GM23338 (cell line): ENCODE measurements around the gene RWDD3. TPM values are rescaled to one million over a fixed set of nuclear protein-coding genes. Genes with fewer than 3 reads are reported as not detected.

ENCODE experiments used
- ATAC-seq: fragments of 200-7000 bp; cut with Tn5 transposase; 3 replicates; pipeline ENCODE4 v1.9.1; 2020
- DNase-seq: peaks from one replicate; pipeline ENCODE4 v3.0.0-alpha.2; 2015; ENCODE audit warnings: low spot score
- H2AFZ ChIP-seq: fragments of 200-600 bp; sonication (generic); 2 replicates; pipeline ENCODE4 v1.8.0; 2016; ENCODE audit warnings: antibody characterized with exemption, mild to moderate bottlenecking, moderate library complexity
- H3F3A ChIP-seq: fragments of 200-600 bp; sonication (generic); replicated peaks from 2 replicates; pipeline ENCODE4 v1.8.0; 2017; ENCODE audit warnings: antibody characterized with exemption, mixed run types, low read depth
- H3K27ac ChIP-seq: fragments of 200-600 bp; sonication (generic); 2 replicates; pipeline ENCODE4 v1.6.1; 2016; ENCODE audit warnings: low read depth
- H3K27me3 ChIP-seq: fragments of 200-600 bp; sonication (generic); 2 replicates; pipeline ENCODE4 v1.8.0; 2016; ENCODE audit warnings: mild to moderate bottlenecking, mixed run types, moderate library complexity; ENCODE audit not compliant: insufficient read depth
- H3K36me3 ChIP-seq: fragments of 200-600 bp; sonication (generic); 2 replicates; pipeline ENCODE4 v1.8.0; 2016; ENCODE audit warnings: mild to moderate bottlenecking; ENCODE audit not compliant: insufficient read depth
- H3K4me1 ChIP-seq: fragments of 200-600 bp; sonication (generic); 2 replicates; pipeline ENCODE4 v1.8.0; 2016; ENCODE audit warnings: mild to moderate bottlenecking, moderate library complexity; ENCODE audit not compliant: insufficient read depth
- H3K4me2 ChIP-seq: fragments of 200-600 bp; sonication (generic); 2 replicates; pipeline ENCODE4 v1.7.1; 2017; ENCODE audit warnings: mixed run types
- H3K4me3 ChIP-seq: fragments of 200-600 bp; sonication (generic); 2 replicates; pipeline ENCODE4 v1.6.1; 2016; ENCODE audit warnings: mixed run types
- H3K79me2 ChIP-seq: fragments of 200-600 bp; sonication (generic); replicated peaks from 2 replicates; pipeline ENCODE4 v1.8.0; 2017; ENCODE audit warnings: mild to moderate bottlenecking; ENCODE audit not compliant: insufficient read depth
- H3K9me2 ChIP-seq: fragments of 200-600 bp; sonication (generic); 2 replicates; pipeline ENCODE4 v1.8.0; 2017; ENCODE audit not compliant: insufficient read depth
- H4K20me1 ChIP-seq: fragments of 200-600 bp; sonication (generic); replicated peaks from 2 replicates; pipeline ENCODE4 v1.8.0; 2017; ENCODE audit warnings: mild to moderate bottlenecking; ENCODE audit not compliant: insufficient read depth
- H3K27ac Mint-ChIP-seq: 2 replicates; pipeline ENCODE4 v1.8.0; 2020; ENCODE audit warnings: inconsistent platforms, mild to moderate bottlenecking, moderate library complexity, mixed read lengths
- H3K27me3 Mint-ChIP-seq: 3 replicates; pipeline ENCODE4 v1.8.0; 2022; ENCODE audit warnings: low read depth, mild to moderate bottlenecking, moderate library complexity, mixed read lengths, inconsistent platforms; ENCODE audit not compliant: insufficient read depth, poor library complexity
- H3K36me3 Mint-ChIP-seq: 3 replicates; pipeline ENCODE4 v1.8.0; 2021; ENCODE audit warnings: low read depth, mild to moderate bottlenecking, inconsistent platforms, moderate library complexity, mixed read lengths
- H3K4me1 Mint-ChIP-seq: 3 replicates; pipeline ENCODE4 v1.8.0; 2020; ENCODE audit warnings: mild to moderate bottlenecking, inconsistent platforms, mixed read lengths
- H3K4me3 Mint-ChIP-seq: 3 replicates; pipeline ENCODE4 v1.8.0; 2021; ENCODE audit warnings: moderate library complexity, mild to moderate bottlenecking, inconsistent platforms, mixed read lengths
- H3K9me3 Mint-ChIP-seq: 3 replicates; pipeline ENCODE4 v1.8.0; 2020; ENCODE audit warnings: moderate library complexity, mild to moderate bottlenecking, inconsistent platforms, mixed read lengths
- EZH2 ChIP-seq: fragments of 200-600 bp; sonication (generic); IDR thresholded peaks from one replicate; pipeline ENCODE4 v1.8.0; 2017; ENCODE audit warnings: antibody characterized with exemption, mild to moderate bottlenecking, low read depth; ENCODE audit not compliant: unreplicated experiment
- EZH2phosphoT487 ChIP-seq: fragments of 200-600 bp; sonication (generic); IDR thresholded peaks from one replicate; pipeline ENCODE4 v1.8.1; 2018; ENCODE audit warnings: antibody characterized with exemption; ENCODE audit not compliant: unreplicated experiment
- JUNB ChIP-seq: IDR thresholded peaks from one replicate; pipeline ENCODE4 v1.6.1; 2016; ENCODE audit warnings: antibody characterized with exemption; ENCODE audit not compliant: unreplicated experiment
- NANOG ChIP-seq: IDR thresholded peaks from 2 replicates; pipeline ENCODE4 v1.6.1; 2016; ENCODE audit warnings: antibody characterized with exemption, borderline replicate concordance
- STAT1 ChIP-seq: IDR thresholded peaks from one replicate; pipeline ENCODE4 v1.6.1; 2016; ENCODE audit warnings: antibody characterized with exemption; ENCODE audit not compliant: unreplicated experiment
- ZNF114 ChIP-seq: fragments of 250-450 bp; sonication (Bioruptor Pico); IDR thresholded peaks from 2 replicates; pipeline ENCODE4 v1.5.0; 2020; ENCODE audit warnings: mild to moderate bottlenecking, moderate library complexity
- ZNF331 ChIP-seq: fragments of 250-450 bp; sonication (Bioruptor Pico); IDR thresholded peaks from 2 replicates; pipeline ENCODE4 v1.5.0; 2020; ENCODE audit warnings: low read depth, mild to moderate bottlenecking, moderate library complexity
- polyA plus RNA-seq: library from polyadenylated mRNA; unstranded; fragments of >200 nt; fragmentation: Nextera tagmentation; extraction: Ambion mirVana; gene quantifications from 2 replicates; pipeline ENCODE4 v1.2.1, GENCODE V29; 2016
- total RNA-seq: library from RNA; depleted of rRNA; stranded (reverse); fragments of >200 nt; shearing (Covaris generic); gene quantifications from 2 replicates; pipeline ENCODE4 v1.2.3, GENCODE V29; 2014
- TF ChIP-seq, protein P1 (sequence below): IDR thresholded peaks from one replicate; pipeline ENCODE4 v1.6.1; 2018; ENCODE audit warnings: antibody characterized with exemption; ENCODE audit not compliant: unreplicated experiment
- TF ChIP-seq, protein P2 (sequence below): IDR thresholded peaks from 2 replicates; pipeline ENCODE4 v1.6.1; 2016; ENCODE audit warnings: antibody characterized with exemption
- TF ChIP-seq, protein P3 (sequence below), 2 experiments: fragments of 200-600 bp in 1 of 2; sonication (generic) in 1 of 2; conservative IDR thresholded peaks; 2 replicates each; pipeline versions ENCODE4 v1.5.1 to v1.6.1; 2016 to 2017; ENCODE audit warnings: antibody characterized with exemption in 2 of 2, low read depth in 2 of 2, mild to moderate bottlenecking in 2 of 2, moderate library complexity in 1 of 2
- TF ChIP-seq, protein P4 (sequence below): fragments of 250-450 bp; sonication (Bioruptor Pico); IDR thresholded peaks from 2 replicates; pipeline ENCODE4 v1.5.0; 2020; ENCODE audit warnings: mild to moderate bottlenecking, moderate library complexity

RWDD3 gene
- total and polyA plus RNA-seq, 2 experiments from 2014 or later: 19.3 to 50.7 TPM

DNA sequence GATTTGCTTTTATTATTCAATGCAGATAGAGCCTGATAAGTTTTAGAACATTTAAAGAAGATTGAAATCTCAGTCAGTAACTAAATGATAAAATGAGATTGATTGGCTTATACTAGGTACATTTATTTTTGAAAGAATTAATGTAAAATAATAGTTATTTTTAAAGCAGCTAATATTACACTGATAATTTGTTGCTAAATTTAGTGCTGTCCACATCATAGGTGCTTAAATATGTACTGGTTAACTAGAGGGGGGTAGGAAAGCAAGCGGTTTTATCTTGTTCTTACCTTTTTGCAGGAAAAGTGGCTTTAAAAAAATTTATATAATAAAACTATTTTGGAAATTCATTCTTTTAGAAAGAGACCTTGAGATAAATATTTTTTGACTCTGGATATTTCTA is 40.4 kb upstream of the RWDD3 start (continued):
- TF ChIP-seq, protein P1, sequence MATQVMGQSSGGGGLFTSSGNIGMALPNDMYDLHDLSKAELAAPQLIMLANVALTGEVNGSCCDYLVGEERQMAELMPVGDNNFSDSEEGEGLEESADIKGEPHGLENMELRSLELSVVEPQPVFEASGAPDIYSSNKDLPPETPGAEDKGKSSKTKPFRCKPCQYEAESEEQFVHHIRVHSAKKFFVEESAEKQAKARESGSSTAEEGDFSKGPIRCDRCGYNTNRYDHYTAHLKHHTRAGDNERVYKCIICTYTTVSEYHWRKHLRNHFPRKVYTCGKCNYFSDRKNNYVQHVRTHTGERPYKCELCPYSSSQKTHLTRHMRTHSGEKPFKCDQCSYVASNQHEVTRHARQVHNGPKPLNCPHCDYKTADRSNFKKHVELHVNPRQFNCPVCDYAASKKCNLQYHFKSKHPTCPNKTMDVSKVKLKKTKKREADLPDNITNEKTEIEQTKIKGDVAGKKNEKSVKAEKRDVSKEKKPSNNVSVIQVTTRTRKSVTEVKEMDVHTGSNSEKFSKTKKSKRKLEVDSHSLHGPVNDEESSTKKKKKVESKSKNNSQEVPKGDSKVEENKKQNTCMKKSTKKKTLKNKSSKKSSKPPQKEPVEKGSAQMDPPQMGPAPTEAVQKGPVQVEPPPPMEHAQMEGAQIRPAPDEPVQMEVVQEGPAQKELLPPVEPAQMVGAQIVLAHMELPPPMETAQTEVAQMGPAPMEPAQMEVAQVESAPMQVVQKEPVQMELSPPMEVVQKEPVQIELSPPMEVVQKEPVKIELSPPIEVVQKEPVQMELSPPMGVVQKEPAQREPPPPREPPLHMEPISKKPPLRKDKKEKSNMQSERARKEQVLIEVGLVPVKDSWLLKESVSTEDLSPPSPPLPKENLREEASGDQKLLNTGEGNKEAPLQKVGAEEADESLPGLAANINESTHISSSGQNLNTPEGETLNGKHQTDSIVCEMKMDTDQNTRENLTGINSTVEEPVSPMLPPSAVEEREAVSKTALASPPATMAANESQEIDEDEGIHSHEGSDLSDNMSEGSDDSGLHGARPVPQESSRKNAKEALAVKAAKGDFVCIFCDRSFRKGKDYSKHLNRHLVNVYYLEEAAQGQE: no peak
- no peak for TF ChIP-seq NANOG
- TF ChIP-seq EZH2: no peak
- TF ChIP-seq ZNF331 (CRISPR knock-in tag): no peak
- TF ChIP-seq, protein P2, sequence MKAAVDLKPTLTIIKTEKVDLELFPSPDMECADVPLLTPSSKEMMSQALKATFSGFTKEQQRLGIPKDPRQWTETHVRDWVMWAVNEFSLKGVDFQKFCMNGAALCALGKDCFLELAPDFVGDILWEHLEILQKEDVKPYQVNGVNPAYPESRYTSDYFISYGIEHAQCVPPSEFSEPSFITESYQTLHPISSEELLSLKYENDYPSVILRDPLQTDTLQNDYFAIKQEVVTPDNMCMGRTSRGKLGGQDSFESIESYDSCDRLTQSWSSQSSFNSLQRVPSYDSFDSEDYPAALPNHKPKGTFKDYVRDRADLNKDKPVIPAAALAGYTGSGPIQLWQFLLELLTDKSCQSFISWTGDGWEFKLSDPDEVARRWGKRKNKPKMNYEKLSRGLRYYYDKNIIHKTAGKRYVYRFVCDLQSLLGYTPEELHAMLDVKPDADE: no peak
- no peak for TF ChIP-seq ZNF114 (CRISPR knock-in tag)
- TF ChIP-seq EZH2phosphoT487: no peak
- TF ChIP-seq, protein P3, sequence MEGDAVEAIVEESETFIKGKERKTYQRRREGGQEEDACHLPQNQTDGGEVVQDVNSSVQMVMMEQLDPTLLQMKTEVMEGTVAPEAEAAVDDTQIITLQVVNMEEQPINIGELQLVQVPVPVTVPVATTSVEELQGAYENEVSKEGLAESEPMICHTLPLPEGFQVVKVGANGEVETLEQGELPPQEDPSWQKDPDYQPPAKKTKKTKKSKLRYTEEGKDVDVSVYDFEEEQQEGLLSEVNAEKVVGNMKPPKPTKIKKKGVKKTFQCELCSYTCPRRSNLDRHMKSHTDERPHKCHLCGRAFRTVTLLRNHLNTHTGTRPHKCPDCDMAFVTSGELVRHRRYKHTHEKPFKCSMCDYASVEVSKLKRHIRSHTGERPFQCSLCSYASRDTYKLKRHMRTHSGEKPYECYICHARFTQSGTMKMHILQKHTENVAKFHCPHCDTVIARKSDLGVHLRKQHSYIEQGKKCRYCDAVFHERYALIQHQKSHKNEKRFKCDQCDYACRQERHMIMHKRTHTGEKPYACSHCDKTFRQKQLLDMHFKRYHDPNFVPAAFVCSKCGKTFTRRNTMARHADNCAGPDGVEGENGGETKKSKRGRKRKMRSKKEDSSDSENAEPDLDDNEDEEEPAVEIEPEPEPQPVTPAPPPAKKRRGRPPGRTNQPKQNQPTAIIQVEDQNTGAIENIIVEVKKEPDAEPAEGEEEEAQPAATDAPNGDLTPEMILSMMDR (conservative IDR thresholded peaks at IDR 0.05; ENCODE audit: low read depth in 2 of 2): no peak

DNA sequence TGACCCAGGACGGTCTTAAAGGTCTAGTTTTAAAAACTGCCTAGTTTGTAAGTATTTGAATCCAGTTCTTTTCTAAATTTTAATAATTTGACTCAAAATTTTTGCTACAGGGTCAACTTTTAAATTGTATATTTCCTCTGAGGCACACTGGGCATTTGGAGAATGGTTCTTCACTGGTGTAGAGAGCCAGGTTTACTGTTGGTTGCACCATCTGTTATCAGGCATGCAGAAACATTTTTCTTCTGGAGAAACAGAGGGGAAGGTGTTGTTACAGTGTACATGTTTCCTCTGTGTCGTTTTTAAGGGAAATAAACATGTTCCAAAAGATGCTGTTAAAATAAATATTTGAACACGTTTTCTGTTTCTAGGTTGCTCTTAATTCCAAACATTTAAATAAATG is 39.0 kb upstream of the RWDD3 start:
- Mint-ChIP-seq H3K36me3 (no peaks in the 10 kb centered on the region), H3K4me1 (peaks cover 4% of the 10 kb centered on the region), H3K27me3 (no peaks in the 10 kb centered on the region), H3K4me3 (no peak overlapping the region), H3K27ac (no peak overlapping the region), H3K9me3 (no peaks in the 10 kb centered on the region)
- no peaks in the 10 kb centered on the region for H3K27me3 ChIP-seq
- H3K79me2 ChIP-seq: no peaks in the 10 kb centered on the region
- no peaks in the 10 kb centered on the region for H3K4me1 ChIP-seq
- H3K27ac ChIP-seq: no peak overlapping the region
- no peaks in the 10 kb centered on the region for H3K9me2 ChIP-seq
- DNase-seq: no peak
- ATAC-seq: no peak
- no peaks in the 10 kb centered on the region for H4K20me1 ChIP-seq
- no peak overlapping the region for H2AFZ ChIP-seq
- no peaks in the 10 kb centered on the region for H3K36me3 ChIP-seq
- no peak overlapping the region for H3K4me2 ChIP-seq
- H3F3A ChIP-seq: no peaks in the 10 kb centered on the region
- H3K4me3 ChIP-seq: no peak overlapping the region
- TF ChIP-seq ZNF114 (CRISPR knock-in tag) (no peak), STAT1 (no peak), EZH2 (no peak), NANOG (no peak), JUNB (no peak)
- TF ChIP-seq, protein P4, sequence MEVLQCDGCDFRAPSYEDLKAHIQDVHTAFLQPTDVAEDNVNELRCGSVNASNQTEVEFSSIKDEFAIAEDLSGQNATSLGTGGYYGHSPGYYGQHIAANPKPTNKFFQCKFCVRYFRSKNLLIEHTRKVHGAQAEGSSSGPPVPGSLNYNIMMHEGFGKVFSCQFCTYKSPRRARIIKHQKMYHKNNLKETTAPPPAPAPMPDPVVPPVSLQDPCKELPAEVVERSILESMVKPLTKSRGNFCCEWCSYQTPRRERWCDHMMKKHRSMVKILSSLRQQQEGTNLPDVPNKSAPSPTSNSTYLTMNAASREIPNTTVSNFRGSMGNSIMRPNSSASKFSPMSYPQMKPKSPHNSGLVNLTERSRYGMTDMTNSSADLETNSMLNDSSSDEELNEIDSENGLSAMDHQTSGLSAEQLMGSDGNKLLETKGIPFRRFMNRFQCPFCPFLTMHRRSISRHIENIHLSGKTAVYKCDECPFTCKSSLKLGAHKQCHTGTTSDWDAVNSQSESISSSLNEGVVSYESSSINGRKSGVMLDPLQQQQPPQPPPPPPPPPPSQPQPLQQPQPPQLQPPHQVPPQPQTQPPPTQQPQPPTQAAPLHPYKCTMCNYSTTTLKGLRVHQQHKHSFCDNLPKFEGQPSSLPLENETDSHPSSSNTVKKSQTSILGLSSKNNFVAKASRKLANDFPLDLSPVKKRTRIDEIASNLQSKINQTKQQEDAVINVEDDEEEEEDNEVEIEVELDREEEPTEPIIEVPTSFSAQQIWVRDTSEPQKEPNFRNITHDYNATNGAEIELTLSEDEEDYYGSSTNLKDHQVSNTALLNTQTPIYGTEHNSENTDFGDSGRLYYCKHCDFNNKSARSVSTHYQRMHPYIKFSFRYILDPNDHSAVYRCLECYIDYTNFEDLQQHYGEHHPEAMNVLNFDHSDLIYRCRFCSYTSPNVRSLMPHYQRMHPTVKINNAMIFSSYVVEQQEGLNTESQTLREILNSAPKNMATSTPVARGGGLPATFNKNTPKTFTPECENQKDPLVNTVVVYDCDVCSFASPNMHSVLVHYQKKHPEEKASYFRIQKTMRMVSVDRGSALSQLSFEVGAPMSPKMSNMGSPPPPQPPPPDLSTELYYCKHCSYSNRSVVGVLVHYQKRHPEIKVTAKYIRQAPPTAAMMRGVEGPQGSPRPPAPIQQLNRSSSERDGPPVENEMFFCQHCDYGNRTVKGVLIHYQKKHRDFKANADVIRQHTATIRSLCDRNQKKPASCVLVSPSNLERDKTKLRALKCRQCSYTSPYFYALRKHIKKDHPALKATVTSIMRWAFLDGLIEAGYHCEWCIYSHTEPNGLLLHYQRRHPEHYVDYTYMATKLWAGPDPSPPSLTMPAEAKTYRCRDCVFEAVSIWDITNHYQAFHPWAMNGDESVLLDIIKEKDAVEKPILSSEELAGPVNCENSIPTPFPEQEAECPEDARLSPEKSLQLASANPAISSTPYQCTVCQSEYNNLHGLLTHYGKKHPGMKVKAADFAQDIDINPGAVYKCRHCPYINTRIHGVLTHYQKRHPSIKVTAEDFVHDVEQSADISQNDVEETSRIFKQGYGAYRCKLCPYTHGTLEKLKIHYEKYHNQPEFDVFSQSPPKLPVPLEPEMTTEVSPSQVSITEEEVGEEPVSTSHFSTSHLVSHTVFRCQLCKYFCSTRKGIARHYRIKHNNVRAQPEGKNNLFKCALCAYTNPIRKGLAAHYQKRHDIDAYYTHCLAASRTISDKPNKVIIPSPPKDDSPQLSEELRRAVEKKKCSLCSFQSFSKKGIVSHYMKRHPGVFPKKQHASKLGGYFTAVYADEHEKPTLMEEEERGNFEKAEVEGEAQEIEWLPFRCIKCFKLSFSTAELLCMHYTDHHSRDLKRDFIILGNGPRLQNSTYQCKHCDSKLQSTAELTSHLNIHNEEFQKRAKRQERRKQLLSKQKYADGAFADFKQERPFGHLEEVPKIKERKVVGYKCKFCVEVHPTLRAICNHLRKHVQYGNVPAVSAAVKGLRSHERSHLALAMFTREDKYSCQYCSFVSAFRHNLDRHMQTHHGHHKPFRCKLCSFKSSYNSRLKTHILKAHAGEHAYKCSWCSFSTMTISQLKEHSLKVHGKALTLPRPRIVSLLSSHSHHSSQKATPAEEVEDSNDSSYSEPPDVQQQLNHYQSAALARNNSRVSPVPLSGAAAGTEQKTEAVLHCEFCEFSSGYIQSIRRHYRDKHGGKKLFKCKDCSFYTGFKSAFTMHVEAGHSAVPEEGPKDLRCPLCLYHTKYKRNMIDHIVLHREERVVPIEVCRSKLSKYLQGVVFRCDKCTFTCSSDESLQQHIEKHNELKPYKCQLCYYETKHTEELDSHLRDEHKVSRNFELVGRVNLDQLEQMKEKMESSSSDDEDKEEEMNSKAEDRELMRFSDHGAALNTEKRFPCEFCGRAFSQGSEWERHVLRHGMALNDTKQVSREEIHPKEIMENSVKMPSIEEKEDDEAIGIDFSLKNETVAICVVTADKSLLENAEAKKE (CRISPR knock-in tag): no peak
